Measurements from ENCODE around the gene ZNF746.
A peak's percentile ranks its signal among the peaks of the same experiment; 100 is the strongest.

The ZNF746 gene

GRCh38 chr7:149490083-149490760 is 7.4 kb downstream of the ZNF746 start:
- DNase-seq (ENCODE audit: low read depth in 2 of 2) = no peak

- no peak for DNase-seq (ENCODE audit: low read depth in 2 of 2)
Measured at GRCh38 chr7:149489391-149490024, 8.1 kb downstream of the ZNF746 start.

- no peak for DNase-seq (ENCODE audit: low read depth in 2 of 2)
Measured at GRCh38 chr7:149479568-149479967, 18.0 kb downstream of the ZNF746 start.

GRCh38 chr7:149478754-149479153 is 18.9 kb downstream of the ZNF746 start:
- DNase-seq (ENCODE audit: low read depth in 2 of 2) = no peak

GRCh38 chr7:149477494-149478443 is 19.8 kb downstream of the ZNF746 start:
- no peak for DNase-seq (ENCODE audit: low read depth in 2 of 2)

- no peak for DNase-seq (ENCODE audit: low read depth in 2 of 2)
Measured at GRCh38 chr7:149476791-149477190, 20.8 kb downstream of the ZNF746 start.

GRCh38 chr7:149475121-149476045 is 22.2 kb downstream of the ZNF746 start:
- DNase-seq (ENCODE audit: low read depth in 2 of 2) = no peak

GRCh38 chr7:149474309-149475120 is 23.1 kb downstream of the ZNF746 start:
- no peak for DNase-seq (ENCODE audit: low read depth in 2 of 2)

- no peak for DNase-seq (ENCODE audit: low read depth in 2 of 2)
Measured at GRCh38 chr7:149473251-149473650, 24.4 kb downstream of the ZNF746 start.

- DNase-seq (ENCODE audit: low read depth in 2 of 2) = no peak
Measured at GRCh38 chr7:149471289-149471953, 26.2 kb downstream of the ZNF746 start.

- no peak for DNase-seq (ENCODE audit: low read depth in 2 of 2)
Measured at GRCh38 chr7:149469806-149470205, 27.8 kb downstream of the ZNF746 start.

- no peak for DNase-seq (ENCODE audit: low read depth in 2 of 2)
Measured at GRCh38 chr7:149468208-149468607, 29.4 kb downstream of the ZNF746 start.

- no peak for DNase-seq (ENCODE audit: low read depth in 2 of 2)
Measured at GRCh38 chr7:149467321-149467859, 30.2 kb downstream of the ZNF746 start.

- DNase-seq (ENCODE audit: low read depth in 2 of 2) = no peak
Measured at GRCh38 chr7:149466364-149466763, 31.2 kb downstream of the ZNF746 start.

- no peak for DNase-seq (ENCODE audit: low read depth in 2 of 2)
Measured at GRCh38 chr7:149463500-149464161, 34.0 kb downstream of the ZNF746 start.

GRCh38 chr7:149462101-149462520 is 35.5 kb downstream of the ZNF746 start:
- DNase-seq (ENCODE audit: low read depth in 2 of 2) = no peak

- DNase-seq (ENCODE audit: low read depth in 2 of 2) = peak; percentile 68 to 72
Measured at GRCh38 chr7:149460493-149461277, 36.9 kb downstream of the ZNF746 start, which contains the start of gene ZNF777. Gene ZNF777, minus strand, starts transcription at chr7:149461062. Its CDS starts 5,040 bp downstream, at chr7:149456022.
